Measurements from ENCODE around the gene KRT37.
"Not testable (repeated sequence)": the region's sequence is repeated elsewhere in the genome, so short reads cannot be mapped to it uniquely, and the experiment has no call there.

The KRT37 gene

DNA sequence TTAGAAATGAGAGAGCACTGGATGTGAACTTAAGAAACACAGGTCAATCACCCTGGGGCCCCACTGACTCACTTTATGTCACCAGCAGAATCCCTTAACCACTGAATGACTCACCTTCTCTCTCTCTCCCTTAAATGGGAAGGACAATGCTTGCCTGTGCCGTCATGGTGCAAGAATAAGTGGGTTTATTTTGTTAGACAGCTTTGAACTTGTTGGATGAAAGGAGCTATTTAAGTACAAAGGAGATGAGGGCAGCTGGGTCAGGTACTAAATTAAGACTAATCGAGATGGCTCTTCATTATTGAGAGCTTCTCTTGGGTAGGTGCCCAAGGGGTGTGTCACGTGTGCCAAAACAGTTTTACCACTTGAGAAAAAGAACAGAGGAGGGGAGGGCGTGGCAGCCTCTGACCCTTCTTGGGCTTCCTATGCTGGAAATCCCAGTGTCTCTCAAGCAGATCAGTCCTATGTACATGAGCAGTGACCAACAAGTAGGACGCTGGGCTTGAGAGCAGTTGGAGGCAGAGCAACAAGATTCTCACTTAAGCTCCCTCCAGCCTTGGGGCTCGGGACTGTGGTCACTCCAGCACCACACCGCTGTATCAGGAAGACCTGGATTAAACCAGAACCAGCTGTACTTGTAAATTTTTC is 20.2 kb downstream of the KRT37 start:
- no peak for DNase-seq (ENCODE audit: low read depth, low spot score)

- DNase-seq (ENCODE audit: low read depth, low spot score): no peak
These were observed 20.9 kb downstream of the KRT37 start for GRCh38 chr17:41403404-41404023.

DNA sequence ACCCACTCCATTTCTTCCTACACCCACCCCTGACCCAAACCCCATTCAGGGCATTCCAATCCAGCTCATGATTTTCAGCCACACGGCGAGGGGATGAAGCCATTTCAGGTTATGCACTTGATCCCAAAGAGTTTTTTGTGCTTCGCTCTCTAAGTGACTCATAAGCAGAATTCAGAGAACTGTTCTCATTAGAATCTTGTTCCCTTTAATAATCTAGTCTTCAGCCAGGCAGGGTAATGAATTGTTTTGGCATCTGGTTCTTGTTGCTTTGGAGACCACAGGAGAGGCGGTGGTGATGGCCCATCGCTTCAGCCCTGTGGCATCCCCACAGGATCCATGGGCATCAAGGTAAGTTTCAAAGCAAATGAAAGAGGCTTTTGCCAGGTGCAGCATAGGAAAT is 22.2 kb downstream of the KRT37 start:
- DNase-seq (ENCODE audit: low read depth, low spot score): no peak

GRCh38 chr17:41396996-41397660 is 27.3 kb downstream of the KRT37 start, which contains the start of gene KRT31:
TSS of gene KRT31 (minus strand) at chr17:41397608. CDS start at chr17:41397539, 69 bp downstream.
- no peak for DNase-seq (ENCODE audit: low read depth, low spot score)

DNA sequence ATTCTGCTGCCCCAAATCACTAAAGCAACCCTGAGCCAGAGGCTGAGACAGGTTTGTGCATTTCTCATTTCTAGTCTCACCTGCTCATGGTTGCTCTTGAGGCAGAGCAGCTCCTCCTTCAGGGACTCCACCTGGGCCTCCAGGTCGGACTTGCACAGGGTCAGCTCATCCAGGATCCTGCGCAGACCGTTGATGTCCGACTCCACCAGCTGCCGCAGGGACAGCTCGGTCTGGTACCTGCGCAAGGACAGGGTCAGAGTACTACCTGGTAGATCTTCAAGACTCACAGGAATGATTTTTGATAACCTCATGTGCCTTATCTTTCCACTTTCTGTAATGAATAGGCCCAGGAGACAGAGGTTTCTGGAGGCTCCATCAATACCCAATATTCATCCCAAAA is 28.0 kb downstream of the KRT37 start:
- no peak for DNase-seq (ENCODE audit: low read depth, low spot score)

GRCh38 chr17:41395611-41396010 is 28.8 kb downstream of the KRT37 start:
- no peak for DNase-seq (ENCODE audit: low read depth, low spot score)

DNA sequence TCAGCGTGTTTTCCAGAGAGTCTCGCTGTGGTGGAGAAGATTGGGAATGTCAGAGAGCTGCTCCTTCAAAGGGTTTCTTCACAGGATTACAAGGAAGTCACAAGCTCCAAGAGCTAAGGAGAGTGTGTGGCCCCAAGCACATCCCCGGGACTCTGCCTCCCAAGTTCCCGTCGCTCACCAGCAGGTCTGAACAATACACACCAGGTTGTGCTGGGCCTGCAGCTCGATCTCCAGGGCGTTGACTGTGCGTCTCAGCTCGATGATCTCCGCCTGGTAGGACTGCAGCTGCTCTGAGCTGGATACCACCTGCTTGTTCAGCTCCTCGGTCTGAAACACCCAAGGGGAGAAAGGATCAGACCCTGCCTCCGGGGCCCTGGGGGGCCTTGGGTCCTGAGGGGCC is 29.3 kb downstream of the KRT37 start:
- not testable (repeated sequence) for DNase-seq (ENCODE audit: low read depth, low spot score)

DNA sequence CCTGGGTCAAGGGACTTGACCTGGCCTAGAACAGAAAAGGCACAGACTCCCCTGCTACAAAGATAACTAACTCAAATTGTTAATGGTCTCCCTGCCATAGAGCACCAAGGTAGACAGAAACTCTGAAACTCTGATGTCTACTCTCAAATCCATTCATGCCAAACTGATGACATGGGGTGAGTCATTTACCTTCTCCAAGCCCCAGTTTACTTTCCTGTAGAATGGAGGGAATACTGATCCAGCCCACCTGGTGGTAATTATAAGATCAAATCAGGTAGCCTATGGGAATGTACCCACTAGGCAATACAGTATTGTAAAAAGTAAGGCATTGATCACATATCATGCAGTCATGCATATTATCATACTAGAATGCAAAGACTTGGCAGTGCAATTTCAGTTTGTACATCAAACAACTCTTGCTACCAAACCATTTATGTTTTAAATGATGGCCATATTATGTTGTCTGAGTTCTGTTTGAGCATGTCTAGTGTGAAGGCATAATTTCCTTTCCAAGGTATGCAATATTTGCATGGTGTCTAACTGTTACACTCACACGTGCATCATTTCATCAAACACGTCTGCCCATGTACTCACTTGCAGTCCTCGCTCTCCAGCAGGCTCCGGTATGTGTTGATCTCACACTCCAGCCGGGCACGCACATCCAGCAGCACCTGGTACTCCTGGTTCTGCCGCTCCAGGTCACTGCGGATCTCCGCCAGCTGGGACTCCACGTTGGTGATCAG is 30.0 kb downstream of the KRT37 start:
- no peak for DNase-seq (ENCODE audit: low read depth, low spot score)

DNA sequence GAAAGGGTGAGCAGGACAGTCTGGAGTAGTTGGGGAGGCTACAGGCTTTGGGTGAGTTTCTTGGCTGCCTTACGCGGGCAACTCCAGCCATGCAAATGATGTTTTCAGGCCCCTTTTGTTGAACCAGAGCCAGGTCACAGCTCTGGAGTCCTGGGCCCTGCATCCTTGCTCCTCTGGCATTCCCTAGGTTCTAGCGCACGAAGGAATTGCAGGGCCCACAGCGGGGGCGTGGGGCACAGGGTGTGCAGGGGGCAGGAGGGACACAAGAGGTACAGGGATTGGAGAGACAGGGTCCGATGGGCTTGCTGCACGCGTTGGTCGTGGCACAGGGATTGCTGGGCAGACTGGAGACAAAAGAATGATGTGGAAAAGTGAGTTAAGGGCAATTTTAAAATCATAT is 30.6 kb downstream of the KRT37 start:
- DNase-seq (ENCODE audit: low read depth, low spot score): no peak

GRCh38 chr17:41393294-41393693 is 31.1 kb downstream of the KRT37 start:
- no peak for DNase-seq (ENCODE audit: low read depth, low spot score)

GRCh38 chr17:41392278-41392677 is 32.1 kb downstream of the KRT37 start:
- no peak for DNase-seq (ENCODE audit: low read depth, low spot score)

- DNase-seq (ENCODE audit: low read depth, low spot score): no peak
These were observed 32.9 kb downstream of the KRT37 start for GRCh38 chr17:41391535-41391934.

DNA sequence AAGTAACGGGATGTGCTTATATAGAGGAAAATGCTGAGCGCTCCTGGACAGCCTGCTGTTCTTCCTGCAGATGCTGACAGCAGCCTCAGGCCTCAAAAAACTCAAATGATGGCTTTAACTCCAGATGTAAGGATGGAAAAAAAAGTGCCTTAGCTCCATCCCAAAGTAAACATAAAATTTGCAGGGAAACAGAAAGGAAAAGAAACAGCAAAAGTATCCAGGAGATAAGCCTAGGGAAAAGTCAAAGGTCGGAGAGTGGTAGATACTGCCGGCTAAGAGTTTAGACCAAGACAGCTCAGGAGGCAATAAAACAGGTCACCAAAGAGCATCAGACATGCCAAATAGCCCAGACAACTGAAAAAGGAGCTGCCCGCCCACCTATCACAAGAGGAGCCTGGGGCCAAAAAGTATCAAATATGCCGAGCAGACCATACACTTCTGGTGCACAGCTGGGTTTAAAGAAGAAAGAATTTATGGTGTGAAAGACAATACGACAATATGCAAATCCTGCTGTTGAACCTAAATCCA is 33.9 kb downstream of the KRT37 start:
- DNase-seq (ENCODE audit: low read depth, low spot score): no peak

DNA sequence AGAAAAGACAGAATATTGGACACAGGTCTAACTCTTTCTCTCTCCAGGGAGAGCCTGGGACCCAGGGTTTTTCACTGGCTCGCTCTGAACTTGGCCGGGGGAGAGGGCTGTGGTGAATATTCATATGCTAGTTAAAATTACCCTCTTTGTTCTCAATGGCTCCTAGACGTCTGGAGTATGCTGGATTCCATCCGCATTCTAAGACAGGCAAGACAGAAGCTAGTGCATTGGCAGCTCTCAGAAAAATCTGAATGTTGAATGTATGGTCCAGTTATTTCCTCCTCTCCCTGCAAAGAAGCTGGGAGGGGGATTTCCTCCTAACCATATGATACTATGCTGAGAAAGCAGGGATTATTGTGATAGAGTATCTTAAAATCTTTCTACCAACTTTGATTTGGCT is 36.7 kb downstream of the KRT37 start:
- no peak for DNase-seq (ENCODE audit: low read depth, low spot score)

- no peak for DNase-seq (ENCODE audit: low read depth, low spot score)
These were observed 38.2 kb downstream of the KRT37 start for GRCh38 chr17:41386227-41386626.

GRCh38 chr17:41383690-41384089 is 40.7 kb downstream of the KRT37 start:
- no peak for DNase-seq (ENCODE audit: low read depth, low spot score)

GRCh38 chr17:41382394-41382793 is 42.0 kb downstream of the KRT37 start:
- DNase-seq (ENCODE audit: low read depth, low spot score): no peak

GRCh38 chr17:41381943-41382342 is 42.4 kb downstream of the KRT37 start, which contains the start of gene KRT34:
TSS of gene KRT34 (minus strand) at chr17:41382306. CDS start at chr17:41382246, 60 bp downstream.
- not testable (repeated sequence) for DNase-seq (ENCODE audit: low read depth, low spot score)

- DNase-seq (ENCODE audit: low read depth, low spot score): not testable (repeated sequence)
These were observed 44.3 kb downstream of the KRT37 start for GRCh38 chr17:41380091-41380490.

DNA sequence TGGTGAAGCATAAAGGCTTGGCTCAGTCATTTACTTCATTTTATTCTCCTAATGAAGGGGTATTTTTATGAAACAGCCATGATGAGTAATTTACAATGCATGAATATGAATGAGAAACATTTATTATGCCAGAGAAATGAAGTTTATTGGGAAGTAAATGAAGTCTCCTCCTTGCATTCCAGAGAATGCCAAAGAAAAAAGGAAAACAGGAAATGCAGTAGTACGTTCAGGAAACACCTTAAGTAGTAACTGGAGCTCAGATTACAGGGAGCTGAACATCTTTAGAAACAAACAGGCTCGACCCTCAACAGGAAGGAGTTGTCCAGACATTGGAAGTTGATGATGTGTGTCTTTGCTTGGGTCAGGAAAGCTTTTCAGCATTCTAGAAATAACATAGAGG is 46.8 kb downstream of the KRT37 start:
- DNase-seq (ENCODE audit: low read depth, low spot score): no peak
